Fibroblast of mammary gland (primary cell): Measurements from ENCODE around the gene PRSS8.

Experiments
- DNase-seq: peaks from one replicate; pipeline ENCODE4 v3.0.0-alpha.2; 2010; ENCODE audit warnings: low read depth
- H3K4me3 ChIP-seq: 2 replicates; pipeline ENCODE4 v1.5.1; 2011; ENCODE audit warnings: low read depth, mild to moderate bottlenecking, low read length, moderate library complexity; ENCODE audit not compliant: control insufficient read depth
- TF ChIP-seq, protein P1 (sequence below): conservative IDR thresholded peaks from 2 replicates; pipeline ENCODE4 v1.5.1; 2011; ENCODE audit warnings: low read depth, low read length, inconsistent platforms; ENCODE audit not compliant: control insufficient read depth, insufficient read depth

Gene PRSS8

DNA sequence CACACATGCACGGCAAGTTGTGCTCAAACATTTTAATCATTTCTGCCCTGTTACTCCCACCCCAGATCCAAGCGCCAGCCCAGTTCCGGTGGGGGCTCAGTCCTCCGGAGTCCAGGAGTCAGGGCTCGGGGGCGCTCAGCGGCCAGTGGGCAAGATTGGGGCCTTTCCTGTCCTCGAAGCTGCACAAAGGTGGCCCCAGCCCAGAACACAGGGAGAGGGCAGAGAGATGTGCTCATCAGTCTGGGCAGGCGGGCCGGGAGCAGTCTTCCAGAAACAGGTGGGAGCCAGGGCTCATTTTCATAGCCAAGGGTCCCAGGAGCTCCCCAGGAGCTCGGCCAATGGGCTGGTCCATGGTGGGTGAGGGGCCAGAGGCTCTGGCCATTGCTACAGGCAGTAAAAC lies 4.1 kb downstream of the PRSS8 start:
- DNase-seq: no peak
- TF ChIP-seq, protein P1, sequence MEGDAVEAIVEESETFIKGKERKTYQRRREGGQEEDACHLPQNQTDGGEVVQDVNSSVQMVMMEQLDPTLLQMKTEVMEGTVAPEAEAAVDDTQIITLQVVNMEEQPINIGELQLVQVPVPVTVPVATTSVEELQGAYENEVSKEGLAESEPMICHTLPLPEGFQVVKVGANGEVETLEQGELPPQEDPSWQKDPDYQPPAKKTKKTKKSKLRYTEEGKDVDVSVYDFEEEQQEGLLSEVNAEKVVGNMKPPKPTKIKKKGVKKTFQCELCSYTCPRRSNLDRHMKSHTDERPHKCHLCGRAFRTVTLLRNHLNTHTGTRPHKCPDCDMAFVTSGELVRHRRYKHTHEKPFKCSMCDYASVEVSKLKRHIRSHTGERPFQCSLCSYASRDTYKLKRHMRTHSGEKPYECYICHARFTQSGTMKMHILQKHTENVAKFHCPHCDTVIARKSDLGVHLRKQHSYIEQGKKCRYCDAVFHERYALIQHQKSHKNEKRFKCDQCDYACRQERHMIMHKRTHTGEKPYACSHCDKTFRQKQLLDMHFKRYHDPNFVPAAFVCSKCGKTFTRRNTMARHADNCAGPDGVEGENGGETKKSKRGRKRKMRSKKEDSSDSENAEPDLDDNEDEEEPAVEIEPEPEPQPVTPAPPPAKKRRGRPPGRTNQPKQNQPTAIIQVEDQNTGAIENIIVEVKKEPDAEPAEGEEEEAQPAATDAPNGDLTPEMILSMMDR: no peak
- H3K4me3 ChIP-seq: no peak overlapping the region

DNA sequence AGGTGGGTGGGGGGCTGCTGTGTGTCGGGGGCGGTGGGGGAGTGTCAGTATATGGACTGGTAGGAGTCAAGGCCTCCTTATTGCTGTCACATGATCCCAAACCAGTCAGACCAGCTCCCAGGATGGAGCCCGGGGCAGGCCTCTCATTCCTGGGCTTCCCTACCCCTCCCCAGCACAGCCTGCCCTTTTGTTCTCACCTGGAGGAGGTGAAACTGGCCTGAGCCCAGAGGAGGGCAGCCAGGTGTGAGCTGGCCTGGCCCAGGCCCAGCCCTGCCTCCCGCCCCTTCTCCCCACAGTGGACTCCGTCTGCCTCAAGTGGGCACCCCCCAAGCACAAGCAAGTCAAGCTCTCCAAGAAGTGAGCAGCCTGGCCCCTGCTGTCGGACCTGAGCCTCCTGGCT lies 4.6 kb downstream of the PRSS8 start:
- H3K4me3 ChIP-seq: no peak overlapping the region
- no peak for DNase-seq
- TF ChIP-seq, protein P1: no peak

DNA sequence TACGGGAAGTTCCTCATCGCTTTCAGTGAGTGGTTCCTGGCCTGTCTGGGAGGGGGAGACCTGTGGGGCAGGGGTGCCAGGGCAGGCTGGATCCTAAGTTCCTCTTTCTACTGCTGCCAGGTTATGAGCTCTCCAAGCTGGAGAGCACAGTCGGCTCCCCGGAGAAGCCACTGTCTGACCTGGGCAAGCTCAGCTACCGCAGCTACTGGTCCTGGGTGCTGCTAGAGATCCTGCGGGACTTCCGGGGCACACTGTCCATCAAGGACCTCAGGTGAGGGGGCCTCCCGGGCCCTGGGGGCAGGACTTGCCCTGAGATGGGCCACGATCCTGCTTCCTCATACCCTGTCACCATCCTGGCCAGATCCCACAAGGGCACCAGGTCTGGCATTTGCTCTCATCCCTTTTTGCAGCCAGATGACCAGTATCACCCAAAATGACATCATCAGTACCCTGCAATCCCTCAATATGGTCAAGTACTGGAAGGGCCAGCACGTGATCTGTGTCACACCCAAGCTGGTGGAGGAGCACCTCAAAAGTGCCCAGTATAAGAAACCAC lies 5.1 kb downstream of the PRSS8 start:
- H3K4me3 ChIP-seq: no peak overlapping the region
- no peak for DNase-seq

DNA sequence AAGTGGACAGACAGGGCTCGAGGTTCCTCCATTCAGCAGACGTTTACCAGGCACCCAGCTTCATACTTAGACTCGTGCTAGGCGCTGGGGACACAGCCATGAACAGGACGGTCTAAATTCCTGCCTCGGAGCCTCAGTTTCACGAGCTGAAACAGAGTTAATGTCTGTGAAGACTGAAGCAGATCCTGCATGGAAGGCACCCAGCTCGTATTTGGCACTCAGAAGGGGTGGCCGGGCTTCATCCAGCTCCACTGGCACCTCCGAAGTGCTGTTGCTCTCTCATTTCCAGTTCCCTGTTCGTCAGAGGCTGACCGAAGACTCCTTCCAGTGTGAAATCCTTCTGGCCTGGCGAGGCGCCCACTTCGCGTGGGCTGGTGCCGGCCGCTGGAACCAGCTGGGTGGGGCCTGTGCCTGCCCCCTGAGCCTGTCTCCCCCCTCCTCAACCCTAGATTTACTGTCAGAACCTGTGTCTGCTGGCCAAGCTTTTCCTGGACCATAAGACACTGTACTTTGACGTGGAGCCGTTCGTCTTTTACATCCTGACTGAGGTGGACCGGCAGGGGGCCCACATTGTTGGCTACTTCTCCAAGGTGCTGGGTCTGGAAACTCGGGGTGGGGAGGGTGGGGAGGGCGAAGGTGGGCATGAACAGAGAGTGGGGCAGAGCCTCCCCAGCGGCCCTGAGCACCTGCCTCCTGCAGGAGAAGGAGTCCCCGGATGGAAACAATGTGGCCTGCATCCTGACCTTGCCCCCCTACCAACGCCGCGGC lies 5.8 kb downstream of the PRSS8 start:
- H3K4me3 ChIP-seq: no peak overlapping the region
- DNase-seq: peak; percentile 61
- TF ChIP-seq, protein P1: peak; percentile 17

More for the DNA sequence above, 5.1 kb downstream of the PRSS8 start:
- TF ChIP-seq, protein P1: no peak

DNA sequence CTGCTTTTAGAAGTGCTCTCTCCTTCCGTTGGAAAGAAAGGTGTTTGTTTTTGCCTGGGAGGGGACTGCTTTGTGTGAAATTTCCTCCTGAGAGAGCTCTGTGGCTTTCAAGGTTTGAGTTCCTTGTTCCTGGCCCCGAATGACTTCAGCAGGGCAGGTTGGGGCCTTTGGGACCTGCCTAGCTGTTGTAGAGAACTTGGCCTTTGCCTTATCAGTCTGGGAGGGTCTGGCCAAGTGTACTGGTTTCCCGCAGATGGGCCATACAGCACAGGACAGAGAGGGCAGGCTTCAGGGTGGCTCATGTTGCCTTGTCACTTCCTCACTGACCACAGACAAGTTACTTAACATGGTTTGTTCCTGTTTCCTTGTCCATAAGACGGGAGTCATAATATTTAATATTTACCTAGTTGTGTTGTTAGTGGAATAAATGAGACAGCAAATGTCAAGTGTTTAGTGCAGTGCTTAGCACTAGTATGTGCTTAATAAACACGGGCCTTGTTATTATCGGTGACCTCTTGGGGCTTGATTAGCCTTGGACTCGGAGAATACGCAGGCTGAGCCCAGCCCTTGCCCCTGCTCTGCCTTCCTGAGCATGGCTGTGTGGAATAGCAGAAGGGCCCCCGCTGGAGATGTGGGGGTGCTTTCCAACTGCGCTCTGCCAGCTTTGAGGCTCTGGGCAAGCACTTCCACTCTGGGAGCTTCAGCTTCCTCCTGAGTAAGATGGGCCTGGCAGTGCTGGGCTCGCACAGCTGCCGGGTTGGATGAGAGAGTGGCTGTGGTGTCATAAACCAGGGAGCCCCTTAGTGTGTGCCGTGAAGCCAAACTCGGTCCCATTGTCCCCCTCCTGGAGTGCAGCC lies 6.6 kb downstream of the PRSS8 start:
- no peak for DNase-seq

DNA sequence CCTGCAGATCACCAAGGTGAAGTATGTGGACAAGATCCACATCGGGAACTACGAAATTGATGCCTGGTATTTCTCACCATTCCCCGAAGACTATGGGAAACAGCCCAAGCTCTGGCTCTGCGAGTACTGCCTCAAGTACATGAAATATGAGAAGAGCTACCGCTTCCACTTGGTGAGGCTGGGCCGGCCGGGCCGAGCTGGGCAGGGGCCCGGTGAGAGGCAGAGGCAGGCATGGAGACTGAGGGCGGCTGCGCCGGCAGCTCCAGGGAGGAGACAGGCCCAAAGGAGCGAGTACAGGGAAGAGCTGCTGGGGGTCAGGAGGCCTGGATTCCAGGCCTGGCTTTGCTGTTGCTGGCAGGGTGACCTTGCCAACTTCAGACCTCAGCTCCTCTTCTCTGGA lies 8.3 kb downstream of the PRSS8 start:
- no peak for DNase-seq
- TF ChIP-seq, protein P1: no peak
- H3K4me3 ChIP-seq: no peak overlapping the region

More for the DNA sequence above, 6.6 kb downstream of the PRSS8 start:
- TF ChIP-seq, protein P1: no peak
- no peak overlapping the region for H3K4me3 ChIP-seq
